Hematopoietic multipotent progenitor cell treated with erythropoietin and hydrocortisone succinate and interleukin-3 and kit ligand, for 8 days (in vitro differentiated cells): ENCODE data around the gene OBI1.
A peak's percentile ranks its signal among the peaks of the same experiment; 100 is the strongest.

ENCODE experiments used
- DNase-seq: peaks from one replicate; pipeline ENCODE4 v3.0.0-alpha.2; 2015

The OBI1 gene

DNA sequence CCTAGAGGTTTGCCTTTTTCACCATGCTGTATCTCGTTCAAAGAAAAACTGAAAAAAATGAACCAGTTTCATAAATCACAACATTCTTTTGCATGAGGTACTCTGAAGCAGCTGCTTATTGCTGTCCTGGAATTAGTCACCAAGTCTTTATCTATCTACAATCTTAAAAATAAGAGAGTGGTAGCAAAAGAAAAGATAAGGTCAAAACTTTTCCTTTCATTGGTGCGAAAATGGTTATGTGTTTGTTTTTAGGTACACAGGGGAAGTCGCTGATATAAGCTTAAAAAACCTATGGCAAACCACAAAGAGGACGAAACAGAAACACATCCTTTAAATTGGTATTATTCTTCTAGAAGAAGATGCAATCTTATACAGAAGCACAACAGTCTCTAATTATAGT is 20.7 kb downstream of the OBI1 start:
- DNase-seq, result no peak

- peak; percentile 87 for DNase-seq
These were observed 22.5 kb downstream of the OBI1 start for GRCh38 chr13:78636495-78636894.

DNA sequence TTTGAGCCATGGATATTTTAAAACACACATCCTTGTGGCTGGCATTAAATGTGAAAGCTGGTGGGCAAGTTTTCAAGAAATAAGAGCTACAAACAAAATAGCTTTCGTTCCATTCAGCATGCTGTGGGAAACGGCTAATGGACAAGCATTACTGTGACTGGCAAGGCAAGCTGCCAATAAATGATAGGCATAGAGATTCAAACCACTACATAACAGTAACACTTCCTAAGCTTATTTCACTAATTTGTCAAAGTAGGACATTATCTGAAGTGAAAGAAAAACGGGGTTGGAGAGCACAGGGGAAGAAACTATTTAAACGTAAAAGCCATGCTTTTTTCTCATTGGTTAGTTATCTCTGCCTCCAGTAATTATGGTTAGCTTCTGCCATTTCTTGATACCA is 26.0 kb downstream of the OBI1 start:
- peak; percentile 39 for DNase-seq

DNA sequence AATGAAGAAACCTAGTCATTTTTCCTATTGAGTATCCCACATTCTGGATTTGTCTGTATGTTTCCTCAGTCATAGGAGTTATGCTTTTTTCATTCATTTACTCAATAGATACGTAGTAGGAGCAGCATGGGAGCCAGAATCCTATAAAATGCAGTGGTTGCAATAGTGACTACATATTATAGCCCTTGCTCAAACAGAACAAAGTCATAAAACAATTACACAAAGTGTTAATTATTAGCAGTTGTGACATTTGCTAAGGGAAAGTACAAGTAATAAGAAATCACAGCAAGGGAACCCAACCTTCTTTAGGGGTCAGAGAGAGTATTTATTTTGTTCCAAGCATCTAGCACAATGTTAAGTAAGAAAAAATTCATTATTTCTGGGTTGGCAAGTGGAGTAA is 27.9 kb downstream of the OBI1 start:
- no peak for DNase-seq

- no peak for DNase-seq
These were observed 28.4 kb downstream of the OBI1 start for GRCh38 chr13:78630511-78630910.

DNA sequence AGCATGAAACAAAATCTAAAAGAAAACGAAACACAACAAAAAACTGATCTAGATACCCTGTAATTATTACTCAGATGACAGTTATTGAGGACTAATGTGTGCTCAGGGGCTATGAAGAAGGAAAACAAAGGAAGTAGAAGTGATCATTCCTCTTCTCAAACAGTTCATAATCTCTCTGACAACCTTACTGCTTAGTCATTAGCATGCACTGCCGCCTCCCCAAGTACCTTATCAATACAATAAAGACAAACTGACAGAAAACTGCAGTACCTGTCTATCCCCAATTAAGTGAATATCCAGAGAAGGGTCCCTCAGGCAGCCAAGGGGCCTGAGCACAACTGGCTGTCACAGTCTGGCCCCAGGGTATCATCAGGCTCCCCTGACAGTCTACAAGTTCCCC is 33.6 kb downstream of the OBI1 start:
- DNase-seq, result peak; percentile 77

- DNase-seq, result no peak
These were observed 35.8 kb downstream of the OBI1 start for GRCh38 chr13:78623132-78623531.

- DNase-seq, result peak; percentile 64
These were observed 38.0 kb downstream of the OBI1 start for GRCh38 chr13:78620936-78621470.

- no peak for DNase-seq
These were observed 40.5 kb downstream of the OBI1 start for GRCh38 chr13:78618411-78618810.

GRCh38 chr13:78611040-78611439 is 47.9 kb downstream of the OBI1 start:
- no peak for DNase-seq

- DNase-seq, result no peak
These were observed 48.5 kb downstream of the OBI1 start for GRCh38 chr13:78610381-78610883.

DNA sequence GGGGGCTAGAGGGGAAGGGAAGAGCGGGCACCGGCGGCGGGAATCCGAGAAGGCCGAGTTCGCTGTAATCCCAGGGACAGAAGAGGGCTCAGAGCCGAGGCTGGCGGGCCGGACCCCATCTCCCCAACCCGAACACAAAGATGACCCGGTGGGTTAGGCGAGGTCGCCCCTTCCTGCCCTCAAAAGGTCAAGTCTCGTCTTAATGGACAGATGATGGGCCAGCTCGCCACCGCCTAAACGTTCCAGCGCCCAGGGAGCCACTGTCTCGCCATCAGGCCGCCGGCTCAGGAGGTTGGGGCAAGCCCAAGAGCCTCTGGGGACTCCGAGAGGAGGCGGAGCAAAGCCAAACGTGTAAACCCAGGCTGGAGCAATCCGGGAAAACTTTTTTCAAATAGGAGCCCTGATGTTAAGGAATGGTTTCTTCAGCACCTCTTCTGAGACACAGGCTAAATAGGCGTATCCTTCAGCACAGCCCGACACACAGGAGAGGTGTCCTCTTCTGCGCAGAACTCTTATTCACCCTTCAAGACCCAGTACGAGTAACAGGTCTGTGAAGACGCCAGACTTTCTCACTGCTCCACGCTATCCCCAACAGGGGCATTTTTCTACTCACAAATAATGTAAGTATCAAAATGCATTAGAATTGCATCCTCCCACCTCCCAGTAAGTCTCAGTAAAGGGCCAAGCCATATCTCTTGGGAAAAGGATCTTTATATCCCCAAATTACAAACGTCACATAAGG is 49.3 kb downstream of the OBI1 start:
- no peak for DNase-seq

DNA sequence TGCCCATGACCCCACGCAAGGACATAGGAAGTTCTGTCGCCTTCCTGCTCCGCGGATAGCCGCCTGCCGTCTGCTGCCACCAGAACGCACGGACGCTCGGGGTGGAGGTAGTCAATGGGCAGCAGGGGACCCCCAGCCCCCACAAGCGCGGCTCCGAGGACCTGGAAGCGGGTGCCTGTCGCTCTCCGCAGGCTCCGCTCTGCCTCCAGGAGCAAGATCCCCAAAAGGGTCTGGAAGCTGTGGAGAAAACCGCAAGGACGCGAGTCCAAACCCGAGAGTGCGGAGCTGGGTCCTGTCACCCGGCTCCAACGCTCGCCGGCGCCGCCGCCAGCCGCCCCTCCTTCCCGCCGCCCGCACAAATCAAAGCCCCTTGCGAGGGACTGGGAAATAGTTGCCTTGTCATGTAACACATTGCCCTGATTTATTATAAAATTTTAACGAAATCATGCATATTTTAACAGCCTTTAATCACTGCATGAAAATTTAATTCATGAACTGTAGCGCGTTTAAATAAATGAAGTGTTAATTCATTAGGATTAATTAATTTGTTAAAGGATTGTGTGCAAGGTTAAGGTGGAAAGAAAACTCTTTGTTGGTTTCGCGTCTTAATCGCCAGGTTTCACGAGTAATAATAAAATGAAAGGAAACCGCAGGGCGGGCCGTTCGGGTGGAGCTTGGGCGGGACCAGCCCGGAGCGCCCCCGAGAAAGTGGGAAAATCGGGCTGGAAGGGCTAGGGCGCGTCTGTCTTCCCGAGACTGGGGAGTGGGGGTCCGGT is 50.1 kb downstream of the OBI1 start:
- DNase-seq, result no peak

- DNase-seq, result no peak
These were observed 50.7 kb downstream of the OBI1 start for GRCh38 chr13:78608252-78608687.

- no peak for DNase-seq
These were observed 51.3 kb downstream of the OBI1 start for GRCh38 chr13:78607409-78608251.

DNA sequence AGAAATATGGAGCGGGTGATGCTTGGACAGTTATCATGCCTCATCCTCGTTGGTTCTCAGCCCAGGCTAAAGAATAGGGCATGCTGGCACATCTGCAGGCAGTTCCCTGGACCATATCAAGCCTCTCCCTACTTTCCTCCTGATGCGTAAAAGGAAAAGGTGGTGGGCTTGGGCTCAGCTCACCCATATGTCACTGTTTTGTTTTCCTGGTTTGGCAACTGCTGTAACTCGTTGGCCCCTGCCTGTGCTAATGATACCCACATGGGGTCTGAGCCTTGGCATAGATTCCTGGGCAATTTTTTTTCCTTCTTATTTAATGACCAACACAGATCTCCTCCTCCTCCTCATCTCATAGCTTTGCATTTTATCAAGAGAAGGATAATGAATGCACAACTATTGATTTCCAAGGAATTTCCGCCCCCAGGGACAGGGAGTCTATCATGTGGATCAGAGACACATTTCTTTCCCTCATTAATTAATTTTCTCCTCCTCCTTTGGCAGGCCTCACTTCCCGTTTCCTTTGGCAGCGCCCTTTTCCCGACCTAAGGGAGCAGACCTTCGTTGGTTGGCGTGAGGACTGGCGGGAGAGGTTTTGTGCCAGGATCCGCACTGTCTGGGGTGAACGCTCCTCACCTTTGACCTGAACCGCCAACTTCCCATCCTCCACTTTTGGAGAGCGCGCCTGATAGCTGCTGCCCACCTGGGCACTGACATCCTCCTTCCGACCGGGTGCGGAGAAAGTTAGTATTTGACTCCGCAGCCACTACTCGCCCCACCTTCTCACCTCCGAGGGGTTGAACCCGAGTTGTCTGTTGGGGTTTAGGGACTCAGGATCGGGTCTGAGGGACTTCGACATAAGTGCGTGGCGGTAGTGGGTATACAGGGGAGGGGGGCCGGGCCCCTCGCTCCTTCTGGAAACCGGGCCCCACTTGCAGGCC is 52.2 kb downstream of the OBI1 start:
- no peak for DNase-seq

GRCh38 chr13:78604782-78605611 is 54.0 kb downstream of the OBI1 start:
- no peak for DNase-seq

GRCh38 chr13:78603240-78603957 is 55.6 kb downstream of the OBI1 start, which contains the start of gene POU4F1:
POU4F1 (minus strand) TSS chr13:78603552; CDS start chr13:78603326, 226 bp downstream.
- peak; percentile 73 for DNase-seq

GRCh38 chr13:78602561-78603239 is 56.3 kb downstream of the OBI1 start:
- DNase-seq, result no peak
